C1 segment of cervical spinal cord (tissue), 14 donors: ENCODE measurements around the gene SERPINB10.
"Not testable (repeated sequence)": the region's sequence is repeated elsewhere in the genome, so short reads cannot be mapped to it uniquely, and the experiment has no call there.

Experiments
- DNase-seq, 14 donors: peaks; one replicate each; lab custom pipeline; 2025; lab: John Stamatoyannopoulos, UW

Gene SERPINB10

GRCh38 chr18:63890950-63891304, 16.8 kb upstream of the SERPINB10 start:
- DNase-seq, result no peak

- no peak for DNase-seq
Observed at GRCh38 chr18:63892566-63892965, 15.2 kb upstream of the SERPINB10 start.

GRCh38 chr18:63894106-63894772, 13.5 kb upstream of the SERPINB10 start:
- DNase-seq, result no peak

GRCh38 chr18:63895190-63895589, 12.6 kb upstream of the SERPINB10 start:
- no peak for DNase-seq

- no peak for DNase-seq
Observed at GRCh38 chr18:63897072-63897471, 10.7 kb upstream of the SERPINB10 start.

GRCh38 chr18:63899206-63899605, 8.6 kb upstream of the SERPINB10 start:
- no peak for DNase-seq

- DNase-seq, result no peak
Observed at GRCh38 chr18:63903851-63904570, 3.7 kb upstream of the SERPINB10 start.

- no peak for DNase-seq
Observed at GRCh38 chr18:63904694-63905093, 3.1 kb upstream of the SERPINB10 start.

- DNase-seq, result no peak
Observed at GRCh38 chr18:63905361-63905760, 2.4 kb upstream of the SERPINB10 start.

- no peak for DNase-seq
Observed at GRCh38 chr18:63906056-63906455, 1.7 kb upstream of the SERPINB10 start.

GRCh38 chr18:63908858-63909257, 1.1 kb downstream of the SERPINB10 start:
- DNase-seq, result no peak

- no peak for DNase-seq
Observed at GRCh38 chr18:63909870-63910269, 2.1 kb downstream of the SERPINB10 start.

GRCh38 chr18:63917817-63918216, 10.1 kb downstream of the SERPINB10 start:
- no peak for DNase-seq

- no peak for DNase-seq
Observed at GRCh38 chr18:63922049-63922448, 14.3 kb downstream of the SERPINB10 start.

GRCh38 chr18:63924551-63924950, 16.8 kb downstream of the SERPINB10 start:
- no peak for DNase-seq

- DNase-seq, result no peak
Observed at GRCh38 chr18:63928331-63928730, 20.6 kb downstream of the SERPINB10 start.

GRCh38 chr18:63929369-63929768, 21.6 kb downstream of the SERPINB10 start:
- not testable (repeated sequence) for DNase-seq

GRCh38 chr18:63930773-63931354, 23.1 kb downstream of the SERPINB10 start:
- no peak for DNase-seq

- peak in 11 of 14 donors; percentile 16 to 73 (median 59) for DNase-seq
Observed at GRCh38 chr18:63936156-63936931, 28.6 kb downstream of the SERPINB10 start.

GRCh38 chr18:63936932-63937393, 29.2 kb downstream of the SERPINB10 start:
- no peak for DNase-seq

- no peak for DNase-seq
Observed at GRCh38 chr18:63940008-63940407, 32.2 kb downstream of the SERPINB10 start.

GRCh38 chr18:63940543-63941050, 32.8 kb downstream of the SERPINB10 start:
- not testable (repeated sequence) for DNase-seq
